Measurements from ENCODE around the gene GP9.
"Not testable (repeated sequence)": the region's sequence is repeated elsewhere in the genome, so short reads cannot be mapped to it uniquely, and the experiment has no call there.

Gene GP9

GRCh38 chr3:129063091-129063640 lies 2.6 kb downstream of the GP9 start:
- H3K9ac ChIP-seq (ENCODE audit: low read length in 2 of 2): no peak overlapping the region
- H3K36me3 ChIP-seq (ENCODE audit: control insufficient read depth in 2 of 2, insufficient read depth in 2 of 2, low read length in 2 of 2): no peaks in the 10 kb centered on the region
- H3K4me3 ChIP-seq (ENCODE audit: low read length in 2 of 2): no peak overlapping the region
- no peaks in the 10 kb centered on the region for H3K27me3 ChIP-seq (ENCODE audit: control insufficient read depth in 1 of 2, insufficient read depth in 2 of 2, low read length in 2 of 2)
- H3K27ac ChIP-seq (ENCODE audit: low read length): no peak overlapping the region
- no peaks in the 10 kb centered on the region for H3K9me3 ChIP-seq (ENCODE audit: control insufficient read depth in 2 of 2, low read length in 2 of 2)
- H3K4me1 ChIP-seq (ENCODE audit: control insufficient read depth, insufficient read depth, low read length): peaks cover 31% of the 10 kb centered on the region

- Histone ChIP-seq H3K9me3 (ENCODE audit: control insufficient read depth in 2 of 2, low read length in 2 of 2) (no peaks in the 10 kb centered on the region), H3K4me1 (ENCODE audit: control insufficient read depth, insufficient read depth, low read length) (peaks cover 29% of the 10 kb centered on the region), H3K27ac (ENCODE audit: low read length) (no peak overlapping the region), H3K27me3 (ENCODE audit: control insufficient read depth in 1 of 2, insufficient read depth in 2 of 2, low read length in 2 of 2) (no peaks in the 10 kb centered on the region), H3K4me3 (ENCODE audit: low read length in 2 of 2) (no peak overlapping the region), H3K36me3 (ENCODE audit: control insufficient read depth in 2 of 2, insufficient read depth in 2 of 2, low read length in 2 of 2) (no peaks in the 10 kb centered on the region), H3K9ac (ENCODE audit: low read length in 2 of 2) (no peak overlapping the region)
Observed at GRCh38 chr3:129063841-129064482, 3.4 kb downstream of the GP9 start.

- no peak overlapping the region for H3K4me3 ChIP-seq (ENCODE audit: low read length in 2 of 2)
Observed at GRCh38 chr3:129065016-129065719, 4.6 kb downstream of the GP9 start.

GRCh38 chr3:129065720-129066073 lies 5.1 kb downstream of the GP9 start:
- H3K4me3 ChIP-seq (ENCODE audit: low read length in 2 of 2): no peak overlapping the region
- H3K4me1 ChIP-seq (ENCODE audit: control insufficient read depth, insufficient read depth, low read length): peaks cover 25% of the 10 kb centered on the region
- H3K36me3 ChIP-seq (ENCODE audit: control insufficient read depth in 2 of 2, insufficient read depth in 2 of 2, low read length in 2 of 2): no peaks in the 10 kb centered on the region
- H3K9me3 ChIP-seq (ENCODE audit: control insufficient read depth in 2 of 2, low read length in 2 of 2): no peaks in the 10 kb centered on the region
- H3K27me3 ChIP-seq (ENCODE audit: control insufficient read depth in 1 of 2, insufficient read depth in 2 of 2, low read length in 2 of 2): no peaks in the 10 kb centered on the region
- no peak overlapping the region for H3K9ac ChIP-seq (ENCODE audit: low read length in 2 of 2)
- no peak overlapping the region for H3K27ac ChIP-seq (ENCODE audit: low read length)

More at GRCh38 chr3:129065016-129065719, 4.6 kb downstream of the GP9 start:
- Histone ChIP-seq H3K27ac (ENCODE audit: low read length) (no peak overlapping the region), H3K4me1 (ENCODE audit: control insufficient read depth, insufficient read depth, low read length) (peaks cover 25% of the 10 kb centered on the region), H3K9me3 (ENCODE audit: control insufficient read depth in 2 of 2, low read length in 2 of 2) (no peaks in the 10 kb centered on the region), H3K36me3 (ENCODE audit: control insufficient read depth in 2 of 2, insufficient read depth in 2 of 2, low read length in 2 of 2) (no peaks in the 10 kb centered on the region), H3K9ac (ENCODE audit: low read length in 2 of 2) (no peak overlapping the region), H3K27me3 (ENCODE audit: control insufficient read depth in 1 of 2, insufficient read depth in 2 of 2, low read length in 2 of 2) (no peaks in the 10 kb centered on the region)

GRCh38 chr3:129067719-129068118 lies 7.1 kb downstream of the GP9 start:
- not testable (repeated sequence) for H3K27me3 ChIP-seq (ENCODE audit: control insufficient read depth in 1 of 2, insufficient read depth in 2 of 2, low read length in 2 of 2); H3K36me3 ChIP-seq (ENCODE audit: control insufficient read depth in 2 of 2, insufficient read depth in 2 of 2, low read length in 2 of 2); H3K9me3 ChIP-seq (ENCODE audit: control insufficient read depth in 2 of 2, low read length in 2 of 2); H3K27ac ChIP-seq (ENCODE audit: low read length); H3K4me3 ChIP-seq (ENCODE audit: low read length in 2 of 2); H3K9ac ChIP-seq (ENCODE audit: low read length in 2 of 2)
- H3K4me1 ChIP-seq (ENCODE audit: control insufficient read depth, insufficient read depth, low read length): peaks cover 12% of the 10 kb centered on the region

GRCh38 chr3:129068291-129068886 lies 7.8 kb downstream of the GP9 start:
- Histone ChIP-seq H3K36me3 (ENCODE audit: control insufficient read depth in 2 of 2, insufficient read depth in 2 of 2, low read length in 2 of 2) (no peaks in the 10 kb centered on the region), H3K4me1 (ENCODE audit: control insufficient read depth, insufficient read depth, low read length) (peaks cover 12% of the 10 kb centered on the region), H3K9me3 (ENCODE audit: control insufficient read depth in 2 of 2, low read length in 2 of 2) (no peaks in the 10 kb centered on the region), H3K27me3 (ENCODE audit: control insufficient read depth in 1 of 2, insufficient read depth in 2 of 2, low read length in 2 of 2) (no peaks in the 10 kb centered on the region), H3K4me3 (ENCODE audit: low read length in 2 of 2) (peak overlapping the region; percentile 51 to 55), H3K9ac (ENCODE audit: low read length in 2 of 2) (peak overlapping the region; percentile 22 to 42), H3K27ac (ENCODE audit: low read length) (no peak overlapping the region)

- H3K9me3 ChIP-seq (ENCODE audit: control insufficient read depth in 2 of 2, low read length in 2 of 2); H3K36me3 ChIP-seq (ENCODE audit: control insufficient read depth in 2 of 2, insufficient read depth in 2 of 2, low read length in 2 of 2); H3K4me1 ChIP-seq (ENCODE audit: control insufficient read depth, insufficient read depth, low read length); H3K9ac ChIP-seq (ENCODE audit: low read length in 2 of 2); H3K27me3 ChIP-seq (ENCODE audit: control insufficient read depth in 1 of 2, insufficient read depth in 2 of 2, low read length in 2 of 2); H3K27ac ChIP-seq (ENCODE audit: low read length); H3K4me3 ChIP-seq (ENCODE audit: low read length in 2 of 2): not testable (repeated sequence)
Observed at GRCh38 chr3:129069313-129070085, 8.9 kb downstream of the GP9 start.

GRCh38 chr3:129070086-129070885 lies 9.7 kb downstream of the GP9 start:
- Histone ChIP-seq H3K4me3 (ENCODE audit: low read length in 2 of 2) (no peak overlapping the region), H3K9me3 (ENCODE audit: control insufficient read depth in 2 of 2, low read length in 2 of 2) (no peaks in the 10 kb centered on the region), H3K36me3 (ENCODE audit: control insufficient read depth in 2 of 2, insufficient read depth in 2 of 2, low read length in 2 of 2) (no peaks in the 10 kb centered on the region), H3K27ac (ENCODE audit: low read length) (no peak overlapping the region), H3K27me3 (ENCODE audit: control insufficient read depth in 1 of 2, insufficient read depth in 2 of 2, low read length in 2 of 2) (no peaks in the 10 kb centered on the region), H3K9ac (ENCODE audit: low read length in 2 of 2) (no peak overlapping the region), H3K4me1 (ENCODE audit: control insufficient read depth, insufficient read depth, low read length) (peaks cover 8% of the 10 kb centered on the region)

GRCh38 chr3:129077222-129077621 lies 16.6 kb downstream of the GP9 start:
- H3K9me3 ChIP-seq (ENCODE audit: control insufficient read depth in 2 of 2, low read length in 2 of 2): no peaks in the 10 kb centered on the region
- no peaks in the 10 kb centered on the region for H3K27me3 ChIP-seq (ENCODE audit: control insufficient read depth in 1 of 2, insufficient read depth in 2 of 2, low read length in 2 of 2)
- H3K36me3 ChIP-seq (ENCODE audit: control insufficient read depth in 2 of 2, insufficient read depth in 2 of 2, low read length in 2 of 2): no peaks in the 10 kb centered on the region
- H3K4me1 ChIP-seq (ENCODE audit: control insufficient read depth, insufficient read depth, low read length): peaks cover 27% of the 10 kb centered on the region
- no peak overlapping the region for H3K9ac ChIP-seq (ENCODE audit: low read length in 2 of 2)
- no peak overlapping the region for H3K4me3 ChIP-seq (ENCODE audit: low read length in 2 of 2)
- H3K27ac ChIP-seq (ENCODE audit: low read length): peak overlapping the region; percentile 73

- H3K4me1 ChIP-seq (ENCODE audit: control insufficient read depth, insufficient read depth, low read length): peaks cover 27% of the 10 kb centered on the region
- H3K9me3 ChIP-seq (ENCODE audit: control insufficient read depth in 2 of 2, low read length in 2 of 2): no peaks in the 10 kb centered on the region
- no peaks in the 10 kb centered on the region for H3K36me3 ChIP-seq (ENCODE audit: control insufficient read depth in 2 of 2, insufficient read depth in 2 of 2, low read length in 2 of 2)
- H3K4me3 ChIP-seq (ENCODE audit: low read length in 2 of 2): no peak overlapping the region
- peak overlapping the region in 1 of 2 donors; percentile 27 for H3K9ac ChIP-seq (ENCODE audit: low read length in 2 of 2)
- peak overlapping the region; percentile 73 for H3K27ac ChIP-seq (ENCODE audit: low read length)
- H3K27me3 ChIP-seq (ENCODE audit: control insufficient read depth in 1 of 2, insufficient read depth in 2 of 2, low read length in 2 of 2): no peaks in the 10 kb centered on the region
Observed at GRCh38 chr3:129078510-129078909, 17.9 kb downstream of the GP9 start.
